GM18505 (cell line): Measurements from ENCODE around the gene THUMPD1.
"Not testable (repeated sequence)": the region's sequence is repeated elsewhere in the genome, so short reads cannot be mapped to it uniquely, and the experiment has no call there.

Source experiments
- ATAC-seq: cut with Tn5 transposase; IDR thresholded peaks from one replicate; pipeline ENCODE4 v1.9.1; 2021; ENCODE audit not compliant: unreplicated experiment
- POLR2A ChIP-seq: IDR thresholded peaks from 4 replicates; pipeline ENCODE4 v1.6.1; 2011; ENCODE audit warnings: borderline replicate concordance; ENCODE audit not compliant: insufficient read depth, insufficient read length; ENCODE audit errors: extremely low read depth

Gene THUMPD1, protein sequence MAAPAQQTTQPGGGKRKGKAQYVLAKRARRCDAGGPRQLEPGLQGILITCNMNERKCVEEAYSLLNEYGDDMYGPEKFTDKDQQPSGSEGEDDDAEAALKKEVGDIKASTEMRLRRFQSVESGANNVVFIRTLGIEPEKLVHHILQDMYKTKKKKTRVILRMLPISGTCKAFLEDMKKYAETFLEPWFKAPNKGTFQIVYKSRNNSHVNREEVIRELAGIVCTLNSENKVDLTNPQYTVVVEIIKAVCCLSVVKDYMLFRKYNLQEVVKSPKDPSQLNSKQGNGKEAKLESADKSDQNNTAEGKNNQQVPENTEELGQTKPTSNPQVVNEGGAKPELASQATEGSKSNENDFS

DNA sequence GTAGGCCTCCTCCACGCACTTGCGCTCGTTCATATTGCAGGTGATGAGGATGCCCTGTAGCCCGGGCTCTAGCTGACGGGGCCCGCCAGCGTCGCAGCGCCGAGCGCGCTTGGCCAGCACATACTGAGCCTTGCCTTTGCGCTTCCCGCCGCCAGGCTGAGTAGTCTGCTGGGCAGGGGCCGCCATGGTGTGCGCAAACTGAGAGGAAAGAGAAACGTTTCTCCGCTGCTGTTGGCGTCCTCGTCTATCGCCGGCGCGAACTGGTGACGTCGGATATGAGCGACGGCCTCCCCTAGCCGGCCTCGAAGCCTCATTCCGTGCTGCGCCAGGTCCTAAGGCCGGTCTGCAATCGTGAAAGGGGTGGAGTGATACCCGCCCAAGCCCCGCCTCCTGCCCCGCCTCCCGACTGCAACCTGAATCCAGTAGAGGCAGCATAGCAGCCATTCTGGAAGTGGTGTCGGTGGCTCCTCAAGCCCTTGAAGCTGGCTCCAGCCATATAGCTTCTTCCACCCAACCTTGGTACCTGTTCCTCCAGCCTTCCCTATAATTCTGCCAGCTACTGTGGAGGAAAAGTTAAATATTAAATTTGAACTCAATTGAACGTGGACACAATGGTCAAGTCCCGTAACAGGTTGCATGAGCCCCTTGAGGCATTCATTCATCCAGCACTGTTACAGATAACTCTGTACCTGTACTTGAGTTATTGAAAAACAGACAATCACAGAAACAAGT, at the start of gene THUMPD1:
TSS of gene THUMPD1 (minus strand) at position 265 of the 732 bp plus-strand sequence. CDS start at position 186, 79 bp downstream.
- ATAC-seq, result peak; percentile 81
- peak; percentile 86 for TF ChIP-seq POLR2A

- ATAC-seq, result no peak
- no peak for TF ChIP-seq POLR2A
Observed at GRCh38 chr16:20789130-20789529, 47.5 kb upstream of the THUMPD1 start.

GRCh38 chr16:20784204-20784603, 42.6 kb upstream of the THUMPD1 start:
- ATAC-seq, result no peak
- TF ChIP-seq POLR2A, result no peak

GRCh38 chr16:20782470-20782869, 40.9 kb upstream of the THUMPD1 start:
- no peak for TF ChIP-seq POLR2A
- no peak for ATAC-seq

- ATAC-seq, result no peak
- no peak for TF ChIP-seq POLR2A
Observed at GRCh38 chr16:20781697-20782096, 40.1 kb upstream of the THUMPD1 start.

DNA sequence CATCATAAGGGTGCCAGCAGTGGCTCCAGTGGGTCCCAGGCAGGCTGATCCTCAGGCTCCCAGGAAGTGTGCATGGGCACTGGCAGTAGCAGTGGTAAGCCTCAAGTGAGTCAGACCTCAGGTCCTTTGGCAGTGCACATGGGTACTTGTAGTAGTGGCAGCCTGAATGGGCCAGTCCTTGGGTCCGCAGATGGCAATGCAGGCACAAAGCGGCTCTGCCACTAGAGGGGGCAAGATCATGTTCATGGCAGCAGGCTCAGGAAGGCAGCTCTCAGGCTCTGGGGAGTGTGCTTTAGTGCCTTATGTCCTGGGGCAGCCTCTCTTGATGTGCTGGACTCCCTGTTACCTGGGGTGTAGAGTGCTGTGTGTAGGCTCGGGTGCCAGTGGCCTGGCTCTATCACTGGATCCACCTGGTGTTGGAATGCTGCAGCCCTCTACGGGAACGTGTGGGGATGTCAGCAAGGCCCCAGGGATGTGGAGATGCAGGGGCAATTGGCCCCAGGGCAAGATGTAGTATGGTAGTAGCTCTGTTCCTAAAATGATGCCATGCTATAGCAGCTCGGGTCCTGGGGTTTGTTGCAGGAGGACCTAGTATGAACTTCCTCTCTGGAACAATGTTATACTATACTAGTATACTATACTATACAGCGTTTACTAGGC, 33.2 kb upstream of the THUMPD1 start:
- no peak for ATAC-seq
- TF ChIP-seq POLR2A, result no peak

DNA sequence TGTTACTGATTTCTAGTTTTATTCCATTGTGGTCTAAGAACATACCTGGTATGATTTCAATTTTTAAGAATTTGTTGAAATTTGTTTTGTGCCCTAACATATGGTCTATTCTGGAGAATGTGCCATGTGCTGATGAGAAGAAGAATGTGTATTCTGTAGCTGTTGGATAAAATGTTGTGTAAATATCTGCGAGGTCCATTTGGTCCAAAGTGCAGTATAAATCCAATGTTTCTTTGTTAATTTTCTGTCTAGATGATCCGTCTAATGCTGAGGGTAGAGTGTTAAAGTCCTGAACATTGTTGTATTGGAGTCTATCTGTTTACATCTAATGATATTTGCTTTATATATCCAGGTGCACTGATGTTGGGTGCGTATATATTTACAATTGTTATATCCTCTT, 32.1 kb upstream of the THUMPD1 start:
- TF ChIP-seq POLR2A, result no peak
- no peak for ATAC-seq

DNA sequence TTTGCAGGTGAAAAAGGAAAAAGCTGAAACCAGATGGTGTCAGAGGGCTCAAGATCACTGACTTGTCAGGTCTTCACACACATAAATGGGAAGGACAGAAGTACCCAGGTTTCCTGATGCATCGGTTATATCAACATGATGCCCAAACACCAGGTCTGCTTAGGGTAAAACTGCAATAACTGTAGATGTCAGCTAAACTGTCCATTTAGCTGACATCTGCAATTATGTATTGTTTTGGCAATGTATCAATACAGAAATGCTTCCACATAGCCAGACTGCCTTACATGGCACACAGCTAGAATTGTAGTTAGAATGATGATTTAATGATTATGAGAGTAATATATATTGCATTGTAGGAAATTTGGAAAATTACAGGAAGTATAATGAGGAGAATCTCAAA, 27.2 kb upstream of the THUMPD1 start:
- no peak for ATAC-seq
- TF ChIP-seq POLR2A, result no peak

DNA sequence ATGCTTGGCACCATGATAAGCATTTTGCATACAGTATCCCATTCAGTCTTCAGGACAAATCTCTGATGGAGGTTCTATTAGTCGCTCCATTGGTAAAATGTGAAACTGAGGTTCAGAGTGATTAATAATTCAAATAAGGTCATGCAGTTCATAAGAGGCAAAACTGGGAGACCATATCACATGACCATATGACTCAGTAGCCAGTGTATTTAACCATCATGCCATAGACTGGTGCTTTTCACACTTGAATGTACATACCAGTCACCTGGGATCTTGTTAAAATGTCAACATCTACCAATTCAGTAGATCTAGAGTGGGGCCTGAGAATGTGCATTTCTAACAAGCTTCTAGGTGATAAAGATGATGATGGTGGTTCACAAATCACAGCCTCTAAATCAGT, 26.5 kb upstream of the THUMPD1 start:
- TF ChIP-seq POLR2A, result no peak
- ATAC-seq, result no peak

DNA sequence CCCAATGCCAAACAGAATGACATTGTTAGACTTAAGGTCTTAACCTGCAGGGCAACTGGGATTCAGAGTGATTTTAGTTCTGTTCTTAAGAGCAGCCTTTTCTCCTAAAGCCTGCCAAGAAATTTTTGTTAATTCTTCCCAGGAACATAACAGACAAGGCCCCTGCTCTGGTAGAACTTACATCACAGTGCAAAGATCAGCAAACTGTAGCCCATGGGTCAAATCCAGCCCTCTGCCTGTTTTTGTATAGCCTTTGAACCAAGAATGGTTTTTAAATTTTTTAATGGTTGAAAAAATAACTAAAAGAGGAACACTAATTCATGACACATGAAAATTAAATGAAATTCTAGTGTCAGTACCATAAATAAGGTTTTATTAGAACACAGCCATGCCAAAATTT, 26.0 kb upstream of the THUMPD1 start:
- no peak for ATAC-seq
- TF ChIP-seq POLR2A, result no peak

DNA sequence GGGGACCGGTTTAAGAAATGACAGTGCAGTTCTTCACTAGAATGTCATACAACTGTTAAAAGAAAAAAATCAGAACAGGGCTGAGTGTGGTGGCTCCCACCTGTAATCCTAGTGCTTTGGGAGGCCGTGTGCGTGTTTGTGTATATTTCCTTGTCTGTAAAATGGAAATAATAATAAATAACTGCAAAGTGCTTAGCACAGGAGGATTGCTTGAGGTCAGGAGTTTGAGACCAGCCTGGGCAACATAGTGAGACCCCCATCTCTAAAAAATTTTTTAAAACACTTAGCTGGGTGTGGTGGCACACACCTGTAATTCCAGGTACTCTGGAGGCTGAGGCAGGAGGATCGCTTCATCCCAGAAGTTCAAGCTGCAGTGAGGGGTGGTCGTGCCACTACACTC, 24.7 kb upstream of the THUMPD1 start:
- ATAC-seq, result no peak
- TF ChIP-seq POLR2A, result no peak

- no peak for ATAC-seq
Observed at GRCh38 chr16:20765732-20766131, 24.1 kb upstream of the THUMPD1 start.

DNA sequence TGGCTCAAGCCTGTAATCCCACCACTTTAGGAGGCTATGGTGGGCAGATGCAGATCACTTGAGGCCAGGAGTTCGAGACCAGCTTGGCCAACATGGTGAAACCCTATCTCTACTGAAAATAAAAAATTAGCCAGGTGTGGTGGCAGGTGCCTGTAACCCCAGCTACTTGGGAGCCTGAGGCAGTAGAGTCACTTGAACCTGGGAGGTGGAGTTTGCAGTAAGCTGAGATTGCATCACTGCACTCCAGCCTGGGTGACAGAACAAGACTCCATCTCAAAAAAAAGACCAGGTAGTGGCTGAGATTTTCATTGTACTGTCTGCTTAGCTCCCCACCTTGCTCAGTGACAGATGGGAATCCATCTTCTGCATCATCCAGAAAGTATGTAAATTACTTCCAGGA, 22.8 kb upstream of the THUMPD1 start:
- ATAC-seq, result not testable (repeated sequence)

More at GRCh38 chr16:20765732-20766131, 24.1 kb upstream of the THUMPD1 start:
- TF ChIP-seq POLR2A, result no peak
